Cardiac septum (tissue), 1 donor: ENCODE results near the gene FFAR3. TPM values are rescaled to one million over a fixed set of nuclear protein-coding genes. Genes with fewer than 3 reads are reported as not detected.
"Not testable (repeated sequence)": the region's sequence is repeated elsewhere in the genome, so short reads cannot be mapped to it uniquely, and the experiment has no call there.

Experiments
- DNase-seq: peaks from one replicate; pipeline ENCODE4 v3.0.0-alpha.2; 2020; ENCODE audit warnings: low spot score
- intact Hi-C: fragments of 100-400 bp; cut with DNase I; formaldehyde crosslinking; loops from one replicate; pipeline ENCODE4 v1.14.0; 2022
- total RNA-seq: library from RNA; stranded (reverse); fragmentation: NEBNext Ultra II Directional; extraction: Animal tissue kit (Norgen Biotek cat#: 25700); gene quantifications from one replicate; pipeline ENCODE4 v1.2.1, GENCODE V29; 2021
- donor health status: DM: no; HTN: no; CAD: no.

The FFAR3 gene
- total RNA-seq, 1 donor from 2014 or later: not detected

GRCh38 chr19:35365303-35365702 is 7.0 kb downstream of the FFAR3 start:
- intact Hi-C loops: no loop called here
- DNase-seq: no peak

GRCh38 chr19:35368378-35368777 is 10.1 kb downstream of the FFAR3 start:
- intact Hi-C loops: no loop called here
- no peak for DNase-seq

DNA sequence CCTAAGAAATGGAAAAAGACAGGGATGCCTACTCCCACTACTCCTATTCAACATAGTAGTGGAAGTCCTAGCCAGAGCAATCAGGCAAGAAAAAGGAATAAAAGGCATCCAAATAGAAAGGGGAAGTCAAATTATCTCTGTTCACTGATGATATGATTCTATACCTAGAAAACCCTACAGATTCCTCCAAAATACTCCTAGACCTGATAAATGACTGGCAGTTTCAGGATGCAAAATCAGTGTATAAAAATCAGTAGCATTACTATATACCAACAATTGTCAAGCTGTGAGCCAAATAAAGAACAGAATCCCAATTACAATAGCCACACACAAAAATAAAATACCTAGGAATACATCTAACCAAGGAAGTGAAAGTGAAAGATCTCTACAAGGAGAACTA is 11.3 kb downstream of the FFAR3 start:
- intact Hi-C loops: no loop called here
- DNase-seq: no peak

DNA sequence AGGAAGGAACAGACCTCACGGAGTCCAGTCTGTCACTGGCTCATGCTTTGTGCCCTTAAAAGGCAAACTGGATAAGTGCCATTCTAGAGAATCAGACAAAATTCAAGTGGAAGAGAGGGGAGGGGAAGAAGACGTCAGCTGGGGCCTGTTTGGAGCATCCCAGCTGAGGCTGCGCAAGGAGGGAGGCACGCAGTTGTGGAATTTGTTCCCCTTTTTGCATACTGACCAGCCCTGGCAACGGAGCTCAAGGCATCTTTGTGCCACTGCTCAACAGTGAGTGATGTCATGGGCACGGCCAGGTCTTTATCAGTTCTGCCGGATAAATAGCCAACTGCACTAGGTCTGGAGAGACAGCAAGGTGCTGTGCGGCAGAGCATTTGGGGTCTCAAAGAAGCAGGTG is 12.5 kb downstream of the FFAR3 start, which contains the start of gene GPR42:
TSS of gene GPR42 (plus strand) at position 347 of the 400 bp plus-strand sequence. CDS start 292 bp downstream, outside the sequence.
- DNase-seq: no peak
- intact Hi-C loops: no loop called here

DNA sequence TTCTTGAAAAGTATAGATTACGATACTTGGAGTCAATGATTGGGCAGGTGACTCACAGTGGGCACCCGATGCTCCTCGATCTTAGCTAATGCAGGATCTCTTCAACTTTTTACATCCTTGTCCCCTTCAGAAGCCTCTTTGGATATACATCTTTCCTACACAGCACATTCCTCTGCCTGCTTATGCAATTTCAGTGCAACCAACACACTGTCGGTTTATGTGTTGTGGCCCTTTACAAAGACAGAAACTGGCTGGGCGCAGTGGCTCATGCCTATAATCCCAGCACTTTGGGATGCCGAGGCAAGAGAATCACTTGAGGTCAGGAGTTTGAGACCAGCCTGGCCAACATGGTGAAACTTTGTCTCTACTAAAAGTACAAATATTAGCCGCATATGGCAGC is 15.2 kb downstream of the FFAR3 start:
- no peak for DNase-seq
- intact Hi-C loops: no loop called here

GRCh38 chr19:35374031-35374430 is 15.8 kb downstream of the FFAR3 start:
- intact Hi-C loops, DNase-seq: not testable (repeated sequence)

GRCh38 chr19:35375505-35376307 is 17.4 kb downstream of the FFAR3 start:
- no peak for DNase-seq
- intact Hi-C loops: no loop called here

DNA sequence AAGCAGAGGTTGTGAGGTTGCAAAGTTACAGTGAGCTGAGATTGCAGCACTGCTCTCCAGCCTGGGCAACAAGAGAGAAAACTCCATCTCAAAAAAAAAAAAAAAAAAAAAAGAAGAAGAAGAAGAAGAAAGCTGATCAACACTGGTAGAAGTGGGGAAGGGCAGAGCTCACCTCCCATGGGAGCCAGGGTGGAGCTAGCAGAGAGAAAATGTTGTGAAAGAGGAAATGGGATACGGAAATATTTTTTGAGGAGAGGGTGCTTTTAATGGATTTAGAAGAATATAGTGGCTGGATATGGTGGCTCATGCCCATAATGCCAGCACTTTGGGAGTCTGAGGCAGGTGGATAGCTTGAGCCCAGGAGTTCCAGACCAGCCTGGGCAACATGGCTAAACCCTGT is 19.4 kb downstream of the FFAR3 start:
- no peak for DNase-seq
- intact Hi-C loops: no loop called here

GRCh38 chr19:35378356-35378755 is 20.1 kb downstream of the FFAR3 start:
- DNase-seq: no peak

GRCh38 chr19:35379545-35379944 is 21.3 kb downstream of the FFAR3 start:
- DNase-seq, intact Hi-C loops: not testable (repeated sequence)

More at GRCh38 chr19:35378356-35378755, 20.1 kb downstream of the FFAR3 start:
- intact Hi-C loops: no loop called here

- intact Hi-C loops: no loop called here
- no peak for DNase-seq
Observed at GRCh38 chr19:35379992-35380391, 21.7 kb downstream of the FFAR3 start.

GRCh38 chr19:35380450-35381124 is 22.3 kb downstream of the FFAR3 start:
- intact Hi-C loops: no loop called here

GRCh38 chr19:35381318-35381717 is 23.1 kb downstream of the FFAR3 start:
- intact Hi-C loops: no loop called here
- DNase-seq: no peak

More at GRCh38 chr19:35380450-35381124, 22.3 kb downstream of the FFAR3 start:
- DNase-seq: no peak

DNA sequence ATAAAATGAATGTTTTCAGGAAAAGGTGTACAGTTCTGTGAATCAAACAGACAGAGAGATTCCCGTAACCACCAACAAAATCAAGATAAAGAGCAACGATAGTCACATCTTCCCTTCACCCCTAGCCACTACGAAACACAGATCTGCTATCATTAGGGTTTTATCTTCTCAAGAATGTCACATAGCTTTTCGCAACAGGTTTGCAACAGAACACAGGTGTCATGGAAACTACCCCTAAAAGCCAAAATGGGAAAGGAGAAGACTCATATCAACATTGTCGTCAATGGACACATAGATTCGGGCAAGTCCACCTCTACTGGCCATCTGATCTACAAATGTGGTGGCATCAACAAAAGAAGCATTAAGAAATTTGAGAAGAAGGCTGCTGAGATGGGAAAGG is 23.7 kb downstream of the FFAR3 start:
- no peak for DNase-seq
- intact Hi-C loops: no loop called here

DNA sequence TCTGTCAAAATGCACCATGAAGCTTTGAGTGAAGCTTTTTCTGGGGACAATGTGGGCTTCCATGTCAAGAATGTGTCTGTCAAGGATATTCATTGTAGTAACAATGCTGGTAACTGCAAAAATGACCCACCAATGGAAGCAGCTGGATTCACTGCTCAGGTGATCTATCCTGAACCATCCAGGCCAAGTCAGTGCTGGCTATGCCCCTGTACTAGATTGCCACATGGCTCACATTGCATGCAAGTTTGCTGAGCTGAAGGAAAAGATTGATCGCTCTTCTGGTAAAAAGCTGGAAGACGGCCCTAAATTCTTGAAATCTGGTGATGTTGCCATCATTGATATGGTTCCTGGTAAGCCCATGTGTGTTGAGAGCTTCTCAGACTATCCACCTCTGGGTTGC is 25.3 kb downstream of the FFAR3 start:
- DNase-seq: no peak
- intact Hi-C loops: no loop called here

DNA sequence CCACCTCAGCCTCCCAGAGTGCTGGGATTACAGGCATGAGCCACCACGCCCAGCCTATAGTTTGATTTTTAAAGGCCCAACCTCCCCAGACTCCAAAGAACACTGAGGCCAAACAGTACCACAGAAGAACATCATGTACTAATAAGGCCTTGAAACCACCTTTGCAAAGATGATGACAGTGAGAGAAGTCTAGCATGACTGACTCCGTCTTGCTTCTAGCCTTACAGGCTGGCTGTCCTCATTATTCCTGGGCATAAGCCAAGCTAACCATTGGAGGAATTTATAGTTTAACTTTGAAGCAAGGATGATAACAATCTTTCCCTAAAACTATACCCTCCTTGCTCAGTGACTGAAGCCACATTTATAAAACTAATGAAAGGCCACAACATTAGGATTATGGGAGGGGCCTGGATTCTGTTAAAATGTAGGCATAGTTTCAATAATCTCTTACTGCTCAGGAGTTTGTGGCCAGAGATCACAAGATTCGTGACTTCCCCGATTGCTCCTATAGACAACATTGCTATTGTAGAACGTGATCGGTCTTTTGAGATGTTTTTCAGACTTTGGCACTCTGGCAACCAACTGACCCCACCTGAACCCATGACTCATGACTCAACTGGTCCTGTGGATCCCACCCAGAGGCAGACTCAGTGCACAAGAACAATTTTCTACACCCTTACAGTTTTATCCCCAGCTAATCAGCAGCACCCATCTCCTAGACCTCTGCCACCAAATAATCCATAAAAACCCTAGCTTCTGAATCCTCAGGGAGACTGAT is 30.2 kb downstream of the FFAR3 start:
- intact Hi-C loops: no loop called here
- DNase-seq: no peak

DNA sequence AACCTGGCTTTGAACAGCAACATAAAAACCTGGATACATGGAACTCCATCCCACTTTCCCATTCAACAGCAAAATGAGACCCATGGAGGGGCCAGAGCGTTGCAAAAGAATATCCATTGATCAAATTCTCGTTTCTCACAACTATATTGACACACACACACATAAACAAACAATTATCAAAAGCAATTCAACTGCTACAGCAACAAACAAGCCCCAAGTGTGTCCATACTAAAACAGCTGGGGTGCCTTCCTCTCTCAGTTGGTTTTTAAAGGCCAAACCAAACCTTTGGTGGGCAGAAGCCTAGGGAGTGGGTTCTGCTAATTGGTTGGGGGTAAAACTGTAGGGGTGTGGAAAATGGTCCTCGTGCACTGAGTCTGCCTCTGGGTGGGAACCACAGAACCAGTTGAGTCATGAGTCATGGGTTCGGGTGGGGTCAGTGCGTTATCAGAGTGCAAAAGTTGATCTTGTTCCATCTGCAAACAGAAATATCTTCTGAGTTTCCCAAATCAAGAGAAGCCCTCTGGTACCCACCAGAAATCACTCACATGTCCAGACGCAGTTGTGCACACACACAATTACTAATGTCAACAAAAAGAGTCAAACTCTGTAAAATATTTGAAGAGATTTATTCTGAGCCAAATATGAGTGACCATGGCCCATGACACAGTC is 31.1 kb downstream of the FFAR3 start:
- intact Hi-C loops: no loop called here
- no peak for DNase-seq

- intact Hi-C loops: no loop called here
- DNase-seq: no peak
Observed at GRCh38 chr19:35392742-35393715, 34.8 kb downstream of the FFAR3 start.
